Measurements from ENCODE around the gene NAXD.

Gene NAXD

DNA sequence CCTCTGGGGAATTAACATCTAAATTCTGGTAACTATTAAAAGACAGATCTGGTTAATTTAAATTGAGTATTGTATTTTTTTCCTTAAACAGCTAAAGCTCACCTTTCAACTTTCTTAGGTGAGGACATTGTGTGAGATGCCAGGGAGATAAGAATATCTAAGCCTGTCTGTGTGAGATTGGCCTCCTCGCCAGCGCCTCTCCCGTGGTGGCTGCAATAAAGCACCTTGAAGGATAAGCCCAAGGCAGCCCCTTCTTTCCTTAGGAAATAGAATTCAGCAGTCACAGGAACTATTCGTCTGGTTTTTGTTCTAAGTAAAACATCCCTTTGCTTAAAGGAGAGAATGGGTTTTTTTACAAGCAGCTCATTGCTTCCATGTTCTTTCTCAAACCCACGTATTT, 24.6 kb downstream of the NAXD start:
- no peak overlapping the region for H3K4me3 ChIP-seq (ENCODE audit: low read length)
- TF ChIP-seq ZNF274 (IDR thresholded peaks at IDR 0.05; ENCODE audit: low read depth, low read length): no peak

DNA sequence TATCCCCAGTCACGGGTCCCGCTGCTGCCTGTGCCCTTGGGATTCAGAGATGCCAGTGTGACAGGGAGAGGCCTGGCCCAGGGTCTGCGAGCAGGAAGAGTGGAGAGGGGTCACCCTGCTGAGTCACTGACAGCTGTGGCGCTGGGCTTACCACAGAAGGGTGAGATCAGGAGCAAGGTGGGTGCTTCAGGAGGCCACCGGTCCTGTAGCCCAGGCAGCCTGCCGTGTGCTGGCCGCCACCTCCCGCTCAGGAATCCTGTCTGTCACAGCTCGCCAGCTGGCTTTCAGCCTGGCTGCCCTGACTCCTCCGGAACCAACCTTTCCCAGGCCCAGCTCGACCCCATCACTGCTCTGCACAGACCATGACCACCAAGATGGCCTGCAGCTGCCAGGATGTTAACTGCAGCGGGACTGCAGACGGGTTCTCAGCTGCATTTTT, 25.3 kb downstream of the NAXD start:
- H3K4me3 ChIP-seq (ENCODE audit: low read length): no peak overlapping the region
- TF ChIP-seq ZNF274 (IDR thresholded peaks at IDR 0.05; ENCODE audit: low read depth, low read length): no peak

- no peak overlapping the region for H3K4me3 ChIP-seq (ENCODE audit: low read length)
- TF ChIP-seq ZNF274 (IDR thresholded peaks at IDR 0.05; ENCODE audit: low read depth, low read length): no peak
Observed at GRCh38 chr13:110641055-110642015, 26.0 kb downstream of the NAXD start.

DNA sequence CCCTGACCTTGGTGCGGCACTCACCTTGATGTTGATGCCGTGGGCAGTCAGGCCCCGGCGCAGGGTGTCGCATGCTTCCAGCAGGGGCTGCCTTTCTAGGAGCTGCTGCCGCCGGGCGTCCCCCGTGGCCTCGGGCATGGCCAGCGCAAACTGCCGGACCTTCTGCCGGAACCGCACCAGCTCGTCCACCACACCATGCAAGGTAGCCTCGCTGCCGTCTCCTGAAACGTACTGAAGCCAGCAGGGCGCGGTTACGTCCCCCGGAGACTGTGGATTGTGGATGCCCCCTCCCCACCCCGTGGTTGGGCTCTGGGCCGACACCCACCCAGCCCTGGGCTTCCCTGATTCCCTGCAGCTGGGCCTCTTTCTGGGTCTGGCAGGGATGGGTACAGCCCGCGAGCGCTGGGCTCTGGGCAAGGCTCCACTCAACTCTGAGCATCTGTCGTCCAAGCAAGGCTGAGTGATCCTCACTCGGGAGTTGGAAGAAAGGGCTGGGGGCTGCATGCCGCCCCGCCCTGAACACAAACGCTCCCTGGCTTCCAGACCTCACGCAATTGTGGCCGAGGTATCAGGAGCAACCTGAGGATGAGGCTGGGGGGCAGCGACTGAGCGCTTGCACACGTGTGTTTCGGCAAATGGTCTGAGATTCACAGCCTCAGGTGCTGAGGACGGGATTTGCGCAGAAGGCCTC, 27.1 kb downstream of the NAXD start:
- no peak for TF ChIP-seq ZNF274 (IDR thresholded peaks at IDR 0.05; ENCODE audit: low read depth, low read length)
- no peak overlapping the region for H3K4me3 ChIP-seq (ENCODE audit: low read length)

- TF ChIP-seq ZNF274 (IDR thresholded peaks at IDR 0.05; ENCODE audit: low read depth, low read length): no peak
Observed at GRCh38 chr13:110643324-110643723, 28.0 kb downstream of the NAXD start.

GRCh38 chr13:110643768-110644421, 28.6 kb downstream of the NAXD start:
- no peak overlapping the region for H3K4me3 ChIP-seq (ENCODE audit: low read length)
- no peak for TF ChIP-seq ZNF274 (IDR thresholded peaks at IDR 0.05; ENCODE audit: low read depth, low read length)

More at GRCh38 chr13:110643324-110643723, 28.0 kb downstream of the NAXD start:
- H3K4me3 ChIP-seq (ENCODE audit: low read length): no peak overlapping the region

DNA sequence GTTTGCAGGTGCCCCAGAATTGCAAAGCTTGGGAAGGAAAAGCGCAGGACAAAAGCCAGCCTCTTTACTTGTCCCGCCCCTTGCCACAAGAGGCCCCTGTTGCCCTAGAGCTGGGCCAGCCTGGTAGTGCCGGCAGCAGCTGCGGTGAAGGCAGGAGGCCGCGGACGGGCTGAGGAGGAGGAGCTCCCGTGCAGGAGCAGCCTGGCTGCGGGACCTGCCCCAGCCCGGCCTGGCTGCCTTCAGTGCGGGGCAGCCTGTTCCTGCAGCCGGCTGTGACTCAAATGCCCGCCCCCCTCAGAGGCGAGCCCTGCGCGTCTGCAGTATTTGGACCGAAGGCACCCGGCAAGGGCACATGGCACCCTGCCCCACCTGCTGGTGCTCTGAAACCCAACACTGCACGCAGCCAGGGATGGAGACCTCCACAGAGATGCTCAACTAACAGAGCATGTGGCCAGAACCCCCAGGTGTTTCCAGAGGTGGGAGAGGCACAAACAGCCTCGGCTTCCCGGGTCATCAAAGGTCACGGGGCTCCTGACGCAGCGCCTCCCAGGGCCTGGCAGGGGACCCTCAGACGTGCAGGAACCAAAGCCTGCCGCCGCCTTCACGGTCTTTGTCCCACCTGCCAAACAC, 29.7 kb downstream of the NAXD start:
- no peak for TF ChIP-seq ZNF274 (IDR thresholded peaks at IDR 0.05; ENCODE audit: low read depth, low read length)
- no peak overlapping the region for H3K4me3 ChIP-seq (ENCODE audit: low read length)

DNA sequence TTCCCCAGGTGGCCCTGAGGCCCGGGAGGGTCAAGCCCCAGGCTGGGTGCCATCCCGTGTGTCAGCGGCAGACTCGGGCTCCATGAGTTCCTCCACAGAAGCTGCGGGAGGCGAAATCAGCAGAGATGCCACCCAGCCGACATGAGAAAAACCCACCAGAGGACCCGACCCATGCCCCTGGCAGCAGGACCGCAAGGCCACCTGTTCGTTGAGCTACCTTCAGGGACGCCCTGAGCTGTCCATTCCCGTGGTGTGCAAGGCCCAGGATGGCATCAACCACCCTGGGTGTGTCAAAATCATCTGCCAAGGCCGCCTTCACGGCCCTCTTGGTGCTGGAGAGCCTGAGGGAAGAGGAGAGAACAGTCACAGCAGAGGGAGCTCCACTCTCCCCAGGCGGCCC, 30.4 kb downstream of the NAXD start:
- no peak overlapping the region for H3K4me3 ChIP-seq (ENCODE audit: low read length)
- no peak for TF ChIP-seq ZNF274 (IDR thresholded peaks at IDR 0.05; ENCODE audit: low read depth, low read length)

- H3K4me3 ChIP-seq (ENCODE audit: low read length): no peak overlapping the region
- TF ChIP-seq ZNF274 (IDR thresholded peaks at IDR 0.05; ENCODE audit: low read depth, low read length): no peak
Observed at GRCh38 chr13:110646442-110647364, 31.4 kb downstream of the NAXD start.

GRCh38 chr13:110647365-110647737, 32.0 kb downstream of the NAXD start:
- no peak for TF ChIP-seq ZNF274 (IDR thresholded peaks at IDR 0.05; ENCODE audit: low read depth, low read length)
- H3K4me3 ChIP-seq (ENCODE audit: low read length): no peak overlapping the region

GRCh38 chr13:110648146-110648819, 32.9 kb downstream of the NAXD start:
- TF ChIP-seq ZNF274 (IDR thresholded peaks at IDR 0.05; ENCODE audit: low read depth, low read length): no peak
- H3K4me3 ChIP-seq (ENCODE audit: low read length): no peak overlapping the region

DNA sequence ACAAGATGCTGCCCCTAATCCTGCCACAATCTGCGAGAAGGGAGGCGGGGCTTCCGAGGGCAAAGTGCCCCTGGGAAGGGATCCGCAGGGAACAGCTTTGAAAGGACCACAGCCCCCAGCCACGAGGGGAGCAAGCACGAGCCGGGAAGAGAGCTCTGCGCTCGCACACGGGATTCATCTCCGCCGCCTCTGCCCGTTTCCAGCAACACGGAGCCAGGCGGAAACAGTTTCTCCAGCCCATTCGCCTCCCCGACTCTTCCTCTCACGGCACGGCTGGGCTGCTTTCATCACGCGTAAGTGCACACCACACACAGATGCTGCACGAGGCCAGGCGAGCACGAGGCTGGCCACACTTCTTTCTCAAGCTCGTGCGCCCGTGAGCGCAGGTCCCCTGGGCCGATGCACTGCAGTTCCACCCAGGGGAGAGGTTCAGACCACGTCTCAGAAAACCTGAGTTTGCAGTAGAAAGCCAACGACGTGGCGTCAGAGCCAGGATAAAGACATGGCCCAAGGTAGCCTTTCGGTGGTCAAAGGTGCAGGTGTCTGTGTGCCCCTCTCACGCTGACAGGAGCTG, 33.6 kb downstream of the NAXD start:
- no peak overlapping the region for H3K4me3 ChIP-seq (ENCODE audit: low read length)
- TF ChIP-seq ZNF274 (IDR thresholded peaks at IDR 0.05; ENCODE audit: low read depth, low read length): no peak

All from GM08714 (cell line).